ENCODE measurements around the gene FAN1.

DNA sequence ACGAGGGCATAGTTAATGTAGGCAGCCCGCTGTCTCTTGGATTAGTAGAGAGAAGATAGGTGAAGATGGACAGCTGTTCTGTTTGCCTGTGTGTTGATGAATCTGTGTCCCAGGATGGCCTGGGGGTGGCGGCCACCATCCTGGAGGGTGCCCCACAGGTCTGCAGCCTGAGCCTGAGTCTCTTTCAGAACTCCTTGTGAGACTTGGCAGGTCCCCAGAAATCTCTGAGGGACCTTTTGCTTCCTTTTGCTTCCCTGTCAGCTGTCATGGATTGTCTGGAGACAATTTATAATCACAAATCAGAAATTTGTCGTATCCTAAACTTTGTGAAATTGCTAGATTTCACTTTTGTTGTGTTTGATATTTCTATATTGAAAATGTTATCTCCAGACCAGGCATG, 17.4 kb downstream of the FAN1 start:
- no peak for TF ChIP-seq ZNF274 (IDR thresholded peaks at IDR 0.05; ENCODE audit: low read depth, low read length)
- TF ChIP-seq YY1 (IDR thresholded peaks at IDR 0.05; ENCODE audit: insufficient read depth, insufficient read length), result no peak
